SH-SY5Y (cell line): ENCODE measurements around the gene MSRB3.

Experiments
- GATA2 ChIP-seq: IDR thresholded peaks from 2 replicates; pipeline ENCODE4 v1.6.1; 2011; ENCODE audit warnings: mild to moderate bottlenecking, low read depth, low read length
- GATA3 ChIP-seq: IDR thresholded peaks from 2 replicates; pipeline ENCODE4 v1.6.1; 2011; ENCODE audit warnings: low read depth, mild to moderate bottlenecking, low read length, moderate library complexity

Gene MSRB3

DNA sequence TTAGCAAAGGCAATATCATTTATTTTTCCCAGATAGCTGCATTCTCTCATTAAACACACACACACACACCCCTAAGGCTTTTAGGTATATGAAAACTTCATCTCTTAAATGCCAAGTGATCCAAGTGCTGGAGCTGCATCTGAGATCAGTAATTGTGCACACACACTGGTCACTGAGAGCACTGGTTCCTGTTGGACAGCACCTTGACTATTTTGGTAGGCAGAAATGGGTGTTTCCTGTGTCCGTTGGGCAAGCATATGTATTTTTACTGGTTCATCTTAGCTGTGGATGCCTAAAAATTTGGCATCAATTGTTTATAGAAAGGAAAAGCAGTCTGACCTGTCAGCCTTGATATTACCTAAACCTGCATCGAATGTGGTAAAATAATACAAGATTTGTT is 182.5 kb downstream of the MSRB3 start:
- TF ChIP-seq GATA3: no peak
- TF ChIP-seq GATA2: no peak

DNA sequence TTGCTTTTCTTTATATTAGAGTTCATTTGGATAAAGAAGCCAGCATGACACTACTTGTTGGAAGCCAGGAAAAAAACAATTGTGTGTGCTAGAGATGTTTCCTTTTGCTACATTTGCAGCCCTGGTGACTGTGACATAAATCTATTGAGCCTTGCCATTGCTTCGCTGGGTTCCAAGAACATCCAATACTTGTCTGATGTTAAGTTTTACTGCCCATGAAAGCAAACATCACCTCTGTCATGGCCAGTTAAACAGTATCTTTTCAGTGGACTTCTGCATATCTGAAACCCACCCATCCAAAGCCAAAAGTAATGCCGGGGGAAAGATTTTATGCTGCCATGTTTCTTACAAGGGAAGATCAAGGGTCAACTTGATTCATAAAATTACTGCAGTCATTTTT is 184.0 kb downstream of the MSRB3 start:
- TF ChIP-seq GATA2 (no peak), GATA3 (no peak)

DNA sequence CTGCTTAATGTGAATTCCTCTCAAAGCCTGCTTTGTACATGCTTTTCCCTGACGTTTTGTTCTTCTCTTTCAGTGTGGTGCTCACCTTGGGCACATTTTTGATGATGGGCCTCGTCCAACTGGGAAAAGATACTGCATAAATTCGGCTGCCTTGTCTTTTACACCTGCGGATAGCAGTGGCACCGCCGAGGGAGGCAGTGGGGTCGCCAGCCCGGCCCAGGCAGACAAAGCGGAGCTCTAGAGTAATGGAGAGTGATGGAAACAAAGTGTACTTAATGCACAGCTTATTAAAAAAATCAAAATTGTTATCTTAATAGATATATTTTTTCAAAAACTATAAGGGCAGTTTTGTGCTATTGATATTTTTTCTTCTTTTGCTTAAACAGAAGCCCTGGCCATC is 184.6 kb downstream of the MSRB3 start:
- no peak for TF ChIP-seq GATA3
- no peak for TF ChIP-seq GATA2

DNA sequence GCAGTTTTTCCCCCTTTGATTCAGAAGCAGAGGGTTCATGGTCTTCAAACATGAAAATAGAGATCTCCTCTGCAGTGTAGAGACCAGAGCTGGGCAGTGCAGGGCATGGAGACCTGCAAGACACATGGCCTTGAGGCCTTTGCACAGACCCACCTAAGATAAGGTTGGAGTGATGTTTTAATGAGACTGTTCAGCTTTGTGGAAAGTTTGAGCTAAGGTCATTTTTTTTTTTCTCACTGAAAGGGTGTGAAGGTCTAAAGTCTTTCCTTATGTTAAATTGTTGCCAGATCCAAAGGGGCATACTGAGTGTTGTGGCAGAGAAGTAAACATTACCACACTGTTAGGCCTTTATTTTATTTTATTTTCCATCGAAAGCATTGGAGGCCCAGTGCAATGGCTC is 185.1 kb downstream of the MSRB3 start:
- TF ChIP-seq GATA2: no peak
- TF ChIP-seq GATA3: no peak

DNA sequence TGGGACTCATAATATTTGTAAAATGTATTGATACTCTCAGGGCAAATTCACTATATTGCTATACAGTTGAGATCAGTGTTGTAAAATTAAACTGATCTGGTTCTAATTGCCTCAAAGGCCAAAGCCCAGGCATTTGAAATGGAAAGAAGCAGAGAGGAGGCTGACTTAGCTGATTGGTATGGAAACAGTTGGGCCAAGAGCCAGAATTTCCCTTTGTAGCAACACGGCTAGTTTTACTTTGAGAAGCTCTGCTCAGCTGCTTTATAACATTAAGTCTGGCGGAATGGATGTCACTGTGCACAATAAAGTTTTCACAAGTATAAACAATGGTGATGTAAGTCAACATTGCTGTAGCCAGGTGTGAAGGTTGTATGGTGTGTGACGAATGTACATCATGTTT is 186.4 kb downstream of the MSRB3 start:
- TF ChIP-seq GATA2 (no peak), GATA3 (no peak)

DNA sequence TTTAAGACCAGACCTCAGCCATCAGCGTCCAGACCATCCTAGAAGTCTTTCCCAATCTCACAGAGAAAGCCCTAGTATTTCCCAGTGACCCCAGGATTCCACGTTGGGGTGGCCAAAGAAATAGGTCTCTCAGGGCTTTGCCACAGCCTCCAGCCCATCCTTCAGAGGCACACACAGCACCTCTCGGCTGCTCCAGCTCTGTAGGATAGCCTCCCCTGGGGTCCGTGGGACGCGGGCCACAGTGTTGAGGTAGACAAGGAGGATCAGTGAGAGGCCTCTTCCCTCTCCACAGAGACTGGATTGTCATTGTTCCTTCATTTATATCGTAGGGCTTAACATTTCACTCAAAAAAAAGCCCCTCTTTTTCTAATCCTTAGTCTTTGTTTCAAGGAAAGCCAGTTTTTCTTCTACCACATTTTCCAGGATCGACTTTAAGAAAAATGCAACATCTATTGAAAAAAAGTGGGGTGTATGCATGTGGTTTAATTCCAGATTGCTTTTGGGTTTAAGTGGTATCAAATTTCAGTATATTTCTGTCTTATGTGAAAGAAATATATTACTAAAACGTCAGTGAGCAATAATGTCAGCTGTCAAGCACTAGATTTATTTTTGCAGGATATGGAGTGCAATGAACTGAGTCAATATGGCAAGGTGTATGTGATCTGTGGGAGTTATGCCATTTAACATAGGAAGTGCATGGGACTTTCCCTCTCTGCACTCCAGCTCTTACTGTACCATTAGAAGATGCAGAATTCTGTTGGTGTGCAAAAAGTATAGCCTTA is 187.5 kb downstream of the MSRB3 start:
- TF ChIP-seq GATA3 (no peak), GATA2 (no peak)

DNA sequence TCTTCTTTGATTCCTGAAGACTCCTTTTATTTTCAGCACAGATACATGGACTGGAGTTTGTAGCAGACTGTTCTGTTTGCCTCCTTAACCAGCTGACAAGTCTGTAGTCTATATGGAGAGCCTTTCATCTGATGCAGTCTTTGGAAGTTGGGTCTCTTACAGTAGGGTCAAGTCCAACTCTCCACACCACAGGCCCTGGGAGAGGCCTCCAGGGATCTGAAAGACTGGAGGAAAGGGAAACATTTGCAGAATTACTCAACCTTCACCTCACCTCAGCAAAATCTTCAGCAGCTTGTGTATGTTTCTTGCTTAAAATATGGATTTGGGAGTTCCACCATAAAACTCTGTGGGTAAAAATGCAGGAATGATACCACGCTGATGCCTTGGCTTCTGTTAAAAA is 188.4 kb downstream of the MSRB3 start:
- TF ChIP-seq GATA3 (no peak), GATA2 (no peak)

DNA sequence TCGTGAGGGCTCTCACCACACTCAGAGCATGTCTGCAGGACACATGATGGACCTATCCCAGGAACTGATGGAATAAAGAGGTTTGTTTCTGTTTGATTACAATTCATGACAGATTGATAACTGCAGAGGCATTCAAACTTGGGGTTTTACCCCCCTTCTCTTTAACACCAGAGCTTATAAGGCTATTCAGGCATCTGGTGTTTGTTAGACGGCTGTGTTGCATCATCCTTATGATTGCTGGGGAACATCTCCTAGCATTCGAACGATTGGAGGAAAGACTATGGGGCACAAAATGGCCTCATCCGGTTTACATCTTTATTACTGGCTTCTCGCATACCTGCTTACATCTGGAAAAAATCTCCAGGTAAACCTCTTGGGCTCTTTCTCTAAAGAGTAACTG is 191.8 kb downstream of the MSRB3 start:
- TF ChIP-seq GATA3: no peak
- TF ChIP-seq GATA2: no peak

DNA sequence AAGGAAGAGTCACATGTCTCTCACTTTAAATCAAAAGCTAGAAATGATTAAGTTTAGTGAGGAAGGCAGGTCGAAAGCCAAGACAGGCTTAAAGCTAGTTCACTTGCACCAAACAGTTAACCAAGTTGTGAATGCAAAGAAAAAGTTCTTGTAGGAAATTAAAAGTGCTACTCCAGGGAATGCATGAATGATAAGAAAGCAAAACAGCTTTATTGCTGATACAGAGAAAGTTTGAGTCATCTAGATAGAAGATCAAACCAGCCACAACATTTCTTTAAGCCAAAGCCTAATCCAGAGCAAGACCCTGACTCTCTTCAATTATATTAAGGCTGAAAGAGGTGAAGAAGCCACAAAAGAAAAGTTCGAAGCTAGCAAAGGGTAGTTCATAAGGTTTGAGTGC is 193.6 kb downstream of the MSRB3 start:
- TF ChIP-seq GATA2 (no peak), GATA3 (no peak)

DNA sequence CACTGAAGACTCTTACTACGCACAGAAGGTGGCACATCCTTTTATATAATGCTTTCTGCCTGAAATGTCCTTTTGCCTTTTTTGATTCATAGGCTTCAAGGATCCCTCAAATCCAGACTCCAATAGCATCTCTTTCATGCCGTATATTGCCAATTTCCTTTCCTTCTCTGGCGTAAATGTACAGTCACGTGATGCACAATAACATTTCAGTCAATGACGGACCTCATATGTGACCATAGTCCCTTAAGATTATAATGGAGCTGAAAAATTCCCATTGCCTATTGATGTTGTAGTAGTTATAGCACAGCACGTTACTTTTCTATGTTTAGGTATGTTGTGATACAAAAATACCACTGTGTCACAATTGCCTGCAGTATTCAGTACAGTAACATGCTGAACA is 196.3 kb downstream of the MSRB3 start:
- TF ChIP-seq GATA3 (no peak), GATA2 (no peak)

DNA sequence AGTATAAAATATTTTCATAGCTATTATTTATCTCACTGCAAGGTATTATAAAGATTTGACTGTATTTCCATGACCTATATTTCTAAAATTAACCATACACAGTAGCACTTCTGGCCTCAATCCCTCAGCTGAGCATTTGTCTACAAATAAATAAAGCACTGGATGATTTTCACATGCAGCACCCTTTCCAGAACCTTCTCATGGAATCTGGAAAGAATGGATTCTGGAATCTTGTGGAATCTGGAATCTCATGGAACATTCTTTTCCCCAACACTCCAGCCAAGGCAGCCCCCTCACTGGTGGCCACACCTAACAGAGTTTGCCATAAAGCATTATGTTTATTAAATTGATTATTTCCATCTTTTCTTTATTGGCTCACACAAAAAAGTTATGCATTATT is 199.2 kb downstream of the MSRB3 start:
- no peak for TF ChIP-seq GATA2
- no peak for TF ChIP-seq GATA3

DNA sequence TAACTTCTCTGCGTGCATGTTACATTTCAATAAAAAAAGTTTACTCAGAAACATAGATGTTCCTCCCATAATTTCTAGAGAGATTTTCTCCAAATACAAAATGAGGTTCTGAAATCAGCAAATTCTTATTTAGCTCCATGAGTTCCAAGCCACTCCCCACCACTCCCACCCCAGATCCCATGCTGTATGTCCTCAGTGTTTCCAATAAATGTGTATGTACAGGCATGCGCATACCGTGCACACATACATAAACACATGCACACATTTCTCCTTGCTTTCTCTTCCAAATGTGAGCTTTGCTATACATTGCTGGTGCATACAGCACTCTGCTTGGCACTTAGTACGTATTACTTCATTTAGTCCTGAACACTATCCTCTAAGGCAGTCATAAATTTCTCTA is 209.7 kb downstream of the MSRB3 start:
- TF ChIP-seq GATA2 (no peak), GATA3 (no peak)

DNA sequence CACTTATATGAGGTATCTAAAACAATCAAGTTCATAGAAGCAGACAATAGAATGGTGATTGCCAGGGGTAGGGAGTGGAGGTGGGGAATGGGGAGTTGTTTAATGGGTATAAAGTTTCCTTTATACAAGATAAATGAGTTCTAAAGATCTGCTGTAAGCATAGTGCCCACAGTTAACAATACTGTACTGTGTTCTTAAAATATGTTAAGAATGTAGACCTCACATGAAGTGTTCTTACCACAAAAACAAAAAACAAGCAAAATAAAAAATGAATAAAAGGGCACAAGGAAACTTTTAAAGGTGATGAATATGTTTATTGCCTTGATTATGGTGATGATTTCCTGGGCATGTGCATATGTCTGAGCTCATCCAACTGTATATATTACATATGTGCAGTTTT is 211.8 kb downstream of the MSRB3 start:
- TF ChIP-seq GATA3: no peak
- no peak for TF ChIP-seq GATA2

DNA sequence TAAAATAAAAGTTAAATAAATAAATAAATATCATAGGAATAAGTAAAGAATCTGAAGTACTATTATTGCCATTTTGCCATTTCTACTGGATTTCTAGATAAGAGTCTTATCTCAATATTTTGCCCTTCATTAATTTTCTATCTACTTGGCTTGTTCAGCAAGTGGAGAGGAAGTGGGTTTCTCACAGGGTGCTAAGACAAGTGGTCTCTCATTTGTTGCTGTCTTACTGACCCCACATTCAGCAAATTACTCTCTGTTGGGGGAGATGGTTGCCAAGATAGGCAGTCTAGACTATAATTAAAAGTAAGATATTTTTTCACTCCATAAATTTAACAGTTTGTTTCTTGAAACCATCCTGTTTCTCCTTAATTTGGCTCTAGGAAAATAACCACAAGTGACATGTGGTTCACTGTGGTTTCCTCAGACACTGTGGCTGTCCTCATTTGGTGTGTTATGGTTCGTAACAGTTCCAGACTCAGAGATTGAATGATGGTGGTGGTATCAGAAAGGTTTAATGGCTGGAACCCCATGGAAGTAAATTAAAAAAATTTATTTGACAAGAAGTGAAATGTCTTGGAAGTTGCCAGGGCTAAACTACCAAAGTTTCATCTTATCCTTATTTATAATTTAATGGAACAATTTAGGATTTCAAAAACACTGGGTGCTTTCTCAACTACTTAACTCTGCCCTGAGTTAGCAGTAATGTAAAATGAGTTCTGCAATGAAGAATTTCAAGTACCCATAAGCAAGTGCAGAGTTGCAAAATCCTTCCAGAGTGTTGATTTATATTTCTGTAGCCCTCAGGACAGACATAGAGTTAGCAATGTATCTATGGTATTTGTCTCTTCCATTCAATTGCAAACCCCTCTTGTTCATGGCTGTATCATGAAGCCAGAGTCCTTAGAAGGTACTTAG is 214.8 kb downstream of the MSRB3 start:
- TF ChIP-seq GATA3: no peak
- no peak for TF ChIP-seq GATA2

DNA sequence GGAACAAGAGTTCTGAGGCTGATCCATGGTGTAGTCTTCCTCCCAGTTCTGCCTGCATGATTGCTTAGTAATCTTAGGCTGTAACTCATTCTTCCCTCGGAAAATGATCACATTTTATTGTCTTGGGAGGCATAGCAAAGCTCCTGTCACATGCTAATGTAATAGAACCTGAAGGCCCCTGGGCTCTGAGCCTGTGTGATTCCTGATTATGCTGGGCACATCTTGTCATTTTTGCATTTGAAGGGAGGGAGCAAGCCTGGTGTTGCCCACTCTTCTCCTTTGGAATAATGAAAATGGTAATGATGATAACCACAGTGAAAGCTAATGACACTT is 215.4 kb downstream of the MSRB3 start:
- TF ChIP-seq GATA3: no peak
- TF ChIP-seq GATA2: no peak
